ENCODE results near the gene STRIP2. TPM values are rescaled to one million over a fixed set of nuclear protein-coding genes. Genes with fewer than 3 reads are reported as not detected.
A peak's percentile ranks its signal among the peaks of the same experiment; 100 is the strongest.
"Not testable (repeated sequence)": the region's sequence is repeated elsewhere in the genome, so short reads cannot be mapped to it uniquely, and the experiment has no call there.

STRIP2 gene
- total RNA-seq, 1 donor from 2014 or later = 6.9 TPM

- DNase-seq (ENCODE audit: low read depth) = no peak
- no peak overlapping the region for H3K4me3 ChIP-seq (ENCODE audit: low read depth, low read length)
- TF ChIP-seq CTCF (conservative IDR thresholded peaks at IDR 0.05; ENCODE audit: low read depth, low read length) = no peak
These were observed 45.6 kb downstream of the STRIP2 start for GRCh38 chr7:129479831-129480230.

- no peak overlapping the region for H3K4me3 ChIP-seq (ENCODE audit: low read depth, low read length)
- no peak for DNase-seq (ENCODE audit: low read depth)
- no peak for TF ChIP-seq CTCF (conservative IDR thresholded peaks at IDR 0.05; ENCODE audit: low read depth, low read length)
These were observed 46.6 kb downstream of the STRIP2 start for GRCh38 chr7:129480674-129481363.

GRCh38 chr7:129481376-129481775 lies 47.1 kb downstream of the STRIP2 start:
- H3K4me3 ChIP-seq (ENCODE audit: low read depth, low read length) = not testable (repeated sequence)

GRCh38 chr7:129482781-129483180 lies 48.5 kb downstream of the STRIP2 start:
- no peak for DNase-seq (ENCODE audit: low read depth)
- TF ChIP-seq CTCF (conservative IDR thresholded peaks at IDR 0.05; ENCODE audit: low read depth, low read length) = no peak
- H3K4me3 ChIP-seq (ENCODE audit: low read depth, low read length) = no peak overlapping the region

More at GRCh38 chr7:129481376-129481775, 47.1 kb downstream of the STRIP2 start:
- DNase-seq (ENCODE audit: low read depth) = not testable (repeated sequence)

- TF ChIP-seq CTCF (conservative IDR thresholded peaks at IDR 0.05; ENCODE audit: low read depth, low read length) = no peak
- no peak overlapping the region for H3K4me3 ChIP-seq (ENCODE audit: low read depth, low read length)
- no peak for DNase-seq (ENCODE audit: low read depth)
These were observed 55.3 kb downstream of the STRIP2 start for GRCh38 chr7:129489491-129489890.

GRCh38 chr7:129492391-129492790 lies 58.2 kb downstream of the STRIP2 start:
- no peak for TF ChIP-seq CTCF (conservative IDR thresholded peaks at IDR 0.05; ENCODE audit: low read depth, low read length)
- no peak overlapping the region for H3K4me3 ChIP-seq (ENCODE audit: low read depth, low read length)

GRCh38 chr7:129493555-129493954 lies 59.3 kb downstream of the STRIP2 start:
- DNase-seq (ENCODE audit: low read depth) = no peak
- TF ChIP-seq CTCF (conservative IDR thresholded peaks at IDR 0.05; ENCODE audit: low read depth, low read length) = peak; percentile 41
- no peak overlapping the region for H3K4me3 ChIP-seq (ENCODE audit: low read depth, low read length)

More at GRCh38 chr7:129492391-129492790, 58.2 kb downstream of the STRIP2 start:
- no peak for DNase-seq (ENCODE audit: low read depth)

Data from epithelial cell of proximal tubule (primary cell).